Measurements from ENCODE around the gene SP3.
"Not testable (repeated sequence)": the region's sequence is repeated elsewhere in the genome, so short reads cannot be mapped to it uniquely, and the experiment has no call there.

SP3 gene

GRCh38 chr2:173941567-173941966 is 23.6 kb downstream of the SP3 start:
- DNase-seq, result no peak

GRCh38 chr2:173940208-173941020 is 24.8 kb downstream of the SP3 start:
- no peak for DNase-seq

DNA sequence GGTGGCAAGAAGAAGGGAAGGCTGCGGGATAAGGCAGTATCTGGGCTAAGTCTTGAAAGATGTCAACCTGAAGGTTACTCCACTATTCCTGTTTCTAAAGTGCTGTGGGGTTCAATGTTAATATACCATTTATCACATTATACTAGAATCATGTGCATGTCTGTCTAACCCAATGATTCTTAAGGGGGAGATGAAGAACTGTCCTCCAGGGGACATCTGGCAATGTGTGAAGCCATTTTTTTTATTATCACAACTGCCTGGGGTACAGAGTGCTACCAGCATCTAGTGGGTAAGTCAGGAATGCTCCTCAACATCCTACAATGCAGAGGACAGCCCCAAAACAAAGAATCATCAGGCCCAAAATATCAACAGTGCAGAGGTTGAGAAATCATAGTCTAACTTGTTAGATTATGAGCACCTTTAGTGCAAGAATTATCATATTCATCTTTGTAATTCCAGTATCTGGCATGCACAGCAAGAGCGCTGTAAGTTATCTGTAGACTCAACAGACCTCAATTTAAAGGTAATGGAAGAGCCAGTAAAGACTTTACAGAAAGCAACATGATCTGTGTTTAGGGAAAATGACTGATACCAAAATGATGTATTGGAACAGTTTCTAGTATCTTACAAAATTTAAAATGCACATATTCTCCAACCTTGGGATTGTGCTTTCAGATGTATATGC is 26.3 kb downstream of the SP3 start:
- DNase-seq, result no peak

GRCh38 chr2:173935305-173935704 is 29.9 kb downstream of the SP3 start:
- no peak for DNase-seq

DNA sequence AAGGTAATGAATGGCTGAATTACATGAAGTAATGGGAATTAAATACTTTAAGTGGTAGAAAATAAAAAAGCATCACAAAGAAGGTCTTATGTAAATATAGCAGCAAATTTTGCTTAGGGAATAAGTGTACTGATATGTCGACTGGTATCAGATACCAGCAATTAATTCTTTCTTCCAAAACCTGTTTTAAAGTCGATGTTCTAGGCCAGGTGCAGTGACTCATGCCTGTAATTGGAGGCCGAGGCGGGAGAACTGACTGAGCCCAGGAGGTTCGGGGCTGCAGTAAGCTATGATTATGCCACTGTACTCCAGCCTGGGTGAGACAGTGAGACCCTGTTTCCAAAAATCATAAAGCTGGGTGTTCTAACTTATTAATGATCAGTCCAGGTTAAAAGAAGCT is 30.3 kb downstream of the SP3 start:
- no peak for DNase-seq

GRCh38 chr2:173931751-173932150 is 33.4 kb downstream of the SP3 start:
- no peak for DNase-seq

GRCh38 chr2:173929441-173929840 is 35.7 kb downstream of the SP3 start:
- no peak for DNase-seq

- DNase-seq, result no peak
Measured at GRCh38 chr2:173926875-173927274, 38.3 kb downstream of the SP3 start.

GRCh38 chr2:173924285-173924684 is 40.9 kb downstream of the SP3 start:
- DNase-seq, result no peak

- DNase-seq, result no peak
Measured at GRCh38 chr2:173922760-173923159, 42.4 kb downstream of the SP3 start.

GRCh38 chr2:173922068-173922467 is 43.1 kb downstream of the SP3 start:
- no peak for DNase-seq

- no peak for DNase-seq
Measured at GRCh38 chr2:173914055-173914927, 50.9 kb downstream of the SP3 start.

- DNase-seq, result no peak
Measured at GRCh38 chr2:173909846-173910245, 55.3 kb downstream of the SP3 start.

GRCh38 chr2:173906626-173907025 is 58.5 kb downstream of the SP3 start:
- no peak for DNase-seq

DNA sequence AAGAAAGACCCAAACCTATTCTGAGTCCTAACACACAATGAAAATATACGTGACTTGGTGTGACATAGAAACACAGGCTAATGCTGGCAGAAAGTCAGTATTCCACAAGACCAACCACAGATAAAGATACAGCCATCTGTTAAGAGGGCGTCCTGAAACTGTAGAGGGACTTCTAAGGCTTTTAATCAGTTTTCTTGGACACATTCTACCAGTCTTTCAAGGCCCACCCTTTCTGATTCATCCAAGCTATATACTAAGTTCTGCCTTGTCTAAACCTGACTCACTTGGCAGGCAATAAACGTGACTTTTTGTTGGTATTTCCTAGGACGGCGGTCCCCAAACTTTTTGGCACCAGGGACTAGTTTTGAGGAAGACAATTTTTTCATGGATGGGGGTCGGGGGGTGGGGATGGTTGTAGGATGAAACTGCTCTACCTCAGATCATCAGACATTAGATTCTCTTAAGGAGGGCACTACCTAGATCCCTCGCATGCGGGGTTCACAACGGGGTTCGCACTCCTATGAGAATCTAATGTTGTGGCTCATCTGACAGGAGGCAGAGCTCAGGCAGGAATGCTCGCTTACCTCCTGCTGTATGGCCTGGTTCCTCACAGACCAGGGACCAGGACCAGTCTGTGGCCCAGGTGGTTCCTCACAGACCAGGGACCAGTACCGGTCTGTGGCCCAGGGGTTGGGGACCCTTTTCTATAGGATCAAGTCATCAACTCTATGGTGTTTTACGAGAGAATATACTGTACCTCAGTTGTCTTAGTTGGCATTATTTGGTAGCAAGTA is 61.4 kb downstream of the SP3 start:
- no peak for DNase-seq

DNA sequence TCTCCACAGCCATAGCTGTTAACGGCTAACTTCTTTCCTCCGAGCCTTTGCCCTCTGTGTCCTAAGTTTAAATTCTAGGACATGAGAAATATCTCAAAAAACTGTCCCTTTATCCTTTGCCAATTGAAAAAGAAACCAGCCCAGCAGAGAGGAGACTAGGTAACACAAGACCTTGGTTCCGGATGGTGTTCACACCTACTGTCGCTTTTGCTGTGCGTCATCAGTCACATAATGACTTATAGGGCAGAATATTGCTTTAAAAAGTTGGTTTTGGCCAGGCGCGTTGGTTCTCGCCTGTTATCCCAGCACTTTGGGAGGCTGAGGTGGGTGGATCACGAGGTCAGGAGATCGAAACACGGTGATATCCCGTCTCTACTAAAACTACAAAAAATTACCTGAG is 66.2 kb downstream of the SP3 start:
- DNase-seq, result no peak

DNA sequence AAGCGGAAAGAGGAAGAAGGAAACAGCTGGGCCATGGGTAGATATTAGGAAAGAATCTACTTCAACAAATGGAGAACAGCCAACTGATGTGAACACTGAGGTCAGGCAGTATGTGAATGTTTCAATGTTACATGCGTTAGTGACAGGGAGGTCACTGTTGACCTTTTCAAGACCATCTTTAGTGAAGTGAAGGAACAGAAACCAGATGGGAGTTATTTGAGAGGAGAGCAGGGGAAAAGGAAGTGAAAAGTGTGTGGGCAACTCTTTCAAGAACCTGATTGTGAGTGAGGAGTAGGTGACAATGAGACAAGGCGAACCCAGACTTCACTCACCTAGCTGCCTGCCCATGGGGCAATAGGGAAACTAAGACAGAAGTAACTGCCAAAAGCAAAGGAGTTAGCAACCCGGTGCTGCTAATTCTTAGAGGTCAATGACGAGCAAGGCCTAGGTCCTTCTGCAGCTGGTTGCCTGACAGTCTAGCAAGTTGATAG is 67.0 kb downstream of the SP3 start:
- no peak for DNase-seq

- no peak for DNase-seq
Measured at GRCh38 chr2:173896755-173897154, 68.4 kb downstream of the SP3 start.

- DNase-seq, result no peak
Measured at GRCh38 chr2:173892341-173892740, 72.8 kb downstream of the SP3 start.

DNA sequence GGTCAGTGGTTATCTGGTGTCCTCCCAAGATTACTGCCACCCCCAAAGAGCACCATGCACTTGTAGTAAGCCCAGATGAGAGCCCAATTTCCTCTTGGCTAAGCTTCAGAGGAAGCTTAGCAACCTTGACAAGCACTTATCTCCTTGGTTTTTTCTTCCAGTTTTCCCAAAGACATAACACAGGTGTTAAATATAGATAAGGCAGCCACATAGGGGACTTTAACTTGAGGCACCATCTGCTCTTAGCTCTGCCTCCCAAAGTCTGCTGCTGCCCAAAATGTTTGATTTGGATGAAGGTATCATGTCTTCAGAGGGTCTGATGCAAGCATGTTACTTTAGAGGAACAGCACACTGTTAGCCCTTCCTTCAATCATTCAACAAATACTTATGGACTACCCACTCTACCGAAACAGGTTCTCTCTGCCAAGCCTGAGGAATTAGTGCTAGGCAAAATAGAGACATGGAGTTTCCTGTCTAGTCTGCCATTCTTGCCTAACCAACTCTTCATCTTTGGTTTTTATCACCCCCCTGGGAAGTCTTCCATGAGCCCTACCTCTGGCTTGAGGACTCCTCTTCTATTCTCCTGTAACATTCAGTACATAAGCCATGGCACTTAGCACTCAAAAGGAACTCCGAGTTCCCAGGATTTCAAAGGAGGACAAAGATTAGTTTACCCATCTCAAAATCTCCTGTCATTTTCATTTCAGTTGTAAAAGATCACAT is 73.7 kb downstream of the SP3 start:
- DNase-seq, result no peak

- DNase-seq, result not testable (repeated sequence)
Measured at GRCh38 chr2:173889464-173889863, 75.7 kb downstream of the SP3 start.

- DNase-seq, result no peak
Measured at GRCh38 chr2:173886613-173887012, 78.6 kb downstream of the SP3 start.

Data from SHP77 (cell line).